ENCODE measurements around the gene LYZ.

DNA sequence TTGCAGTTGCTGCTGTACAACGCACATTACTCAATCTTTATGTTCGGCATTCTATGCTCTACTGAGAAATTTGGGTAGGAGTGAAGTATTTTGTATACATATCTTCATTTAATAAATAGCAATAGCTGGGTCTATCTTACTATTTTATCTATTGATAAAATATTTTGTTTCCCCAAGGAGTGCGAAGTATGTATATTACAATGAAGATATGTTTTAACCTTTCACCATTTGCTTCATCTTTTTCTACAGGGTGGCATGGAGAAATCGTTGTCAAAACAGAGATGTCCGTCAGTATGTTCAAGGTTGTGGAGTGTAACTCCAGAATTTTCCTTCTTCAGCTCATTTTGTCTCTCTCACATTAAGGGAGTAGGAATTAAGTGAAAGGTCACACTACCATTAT, 4.7 kb downstream of the LYZ start:
- TF ChIP-seq, protein P1, sequence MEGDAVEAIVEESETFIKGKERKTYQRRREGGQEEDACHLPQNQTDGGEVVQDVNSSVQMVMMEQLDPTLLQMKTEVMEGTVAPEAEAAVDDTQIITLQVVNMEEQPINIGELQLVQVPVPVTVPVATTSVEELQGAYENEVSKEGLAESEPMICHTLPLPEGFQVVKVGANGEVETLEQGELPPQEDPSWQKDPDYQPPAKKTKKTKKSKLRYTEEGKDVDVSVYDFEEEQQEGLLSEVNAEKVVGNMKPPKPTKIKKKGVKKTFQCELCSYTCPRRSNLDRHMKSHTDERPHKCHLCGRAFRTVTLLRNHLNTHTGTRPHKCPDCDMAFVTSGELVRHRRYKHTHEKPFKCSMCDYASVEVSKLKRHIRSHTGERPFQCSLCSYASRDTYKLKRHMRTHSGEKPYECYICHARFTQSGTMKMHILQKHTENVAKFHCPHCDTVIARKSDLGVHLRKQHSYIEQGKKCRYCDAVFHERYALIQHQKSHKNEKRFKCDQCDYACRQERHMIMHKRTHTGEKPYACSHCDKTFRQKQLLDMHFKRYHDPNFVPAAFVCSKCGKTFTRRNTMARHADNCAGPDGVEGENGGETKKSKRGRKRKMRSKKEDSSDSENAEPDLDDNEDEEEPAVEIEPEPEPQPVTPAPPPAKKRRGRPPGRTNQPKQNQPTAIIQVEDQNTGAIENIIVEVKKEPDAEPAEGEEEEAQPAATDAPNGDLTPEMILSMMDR (IDR thresholded peaks at IDR 0.05; ENCODE audit: extremely low read depth in 1 of 2, insufficient read depth in 1 of 2, low read depth in 1 of 2, low read length in 2 of 2), result no peak
- TF ChIP-seq POLR2A (IDR thresholded peaks at IDR 0.05; ENCODE audit: low read depth, low read length), result no peak
- TF ChIP-seq FOS (IDR thresholded peaks at IDR 0.05; ENCODE audit: borderline replicate concordance, insufficient read depth, low read length), result no peak
- TF ChIP-seq EZH2 (IDR thresholded peaks at IDR 0.05; ENCODE audit: borderline replicate concordance, low read depth, low read length, severe bottlenecking), result no peak
- no peak for TF ChIP-seq POLR2AphosphoS5 (IDR thresholded peaks at IDR 0.05; ENCODE audit: insufficient read depth, low read depth, low read length)
- TF ChIP-seq, protein P2, sequence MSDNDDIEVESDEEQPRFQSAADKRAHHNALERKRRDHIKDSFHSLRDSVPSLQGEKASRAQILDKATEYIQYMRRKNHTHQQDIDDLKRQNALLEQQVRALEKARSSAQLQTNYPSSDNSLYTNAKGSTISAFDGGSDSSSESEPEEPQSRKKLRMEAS (IDR thresholded peaks at IDR 0.05; ENCODE audit: insufficient read depth, insufficient read length), result no peak
